Endothelial cell of umbilical vein (primary cell): ENCODE measurements around the gene CDC14B. TPM values are rescaled to one million over a fixed set of nuclear protein-coding genes. Genes with fewer than 3 reads are reported as not detected.

ENCODE experiments used
- BruUV-seq: library from RNA; stranded (reverse); fragments of 400-500 nt; replicated peaks from 2 replicates; lab custom pipeline; 2021; lab: Mats Ljungman, UMichigan
- CTCF ChIA-PET: fragments of 300-600, 350-600 bp; sonication (Branson Sonifier 250); formaldehyde crosslinking; loops from one replicate; lab custom pipeline; 2021; ENCODE audit warnings: antibody characterized with exemption, inconsistent platforms; lab: Charles Lee
- POLR2A ChIA-PET: fragments of 300-600, 350-600 bp; sonication (Branson Sonifier 250); formaldehyde crosslinking; loops from one replicate; lab custom pipeline; 2021; ENCODE audit warnings: antibody characterized with exemption, inconsistent platforms; lab: Charles Lee
- DNase-seq: peaks from one replicate; pipeline ENCODE4 v3.0.0-alpha.2; 2011; ENCODE audit warnings: low read depth, low spot score
- FAIRE-seq: peaks from 2 replicates; lab custom pipeline; 2011; peaks lifted over from hg19 to GRCh38; lab: Jason Lieb, UNC
- H2AFZ ChIP-seq: 2 replicates; pipeline ENCODE4 v1.6.0; 2012; ENCODE audit warnings: low read depth, low read length, control low read depth, inconsistent platforms
- H3K27ac ChIP-seq: 2 replicates; pipeline ENCODE4 v1.5.1; 2011; ENCODE audit warnings: low read depth, mild to moderate bottlenecking, control low read depth, low read length, moderate library complexity; ENCODE audit not compliant: insufficient read depth
- H3K27me3 ChIP-seq, 2 experiments: 2 replicates each; pipeline versions ENCODE4 v1.6.0 to v1.6.1; 2011; ENCODE audit warnings: low read length in 2 of 2, mixed read lengths in 1 of 2; ENCODE audit not compliant: control insufficient read depth in 2 of 2, insufficient read depth in 2 of 2
- H3K36me3 ChIP-seq, 2 experiments: 2 replicates in 1 of 2; 3 replicates in 1 of 2; pipeline ENCODE4 v1.5.1; 2011; ENCODE audit warnings: low read length in 2 of 2, mild to moderate bottlenecking in 1 of 2, moderate library complexity in 1 of 2; ENCODE audit not compliant: control insufficient read depth in 2 of 2, insufficient read depth in 2 of 2; ENCODE audit errors: extremely low read depth in 1 of 2
- H3K4me1 ChIP-seq: 3 replicates; pipeline ENCODE4 v1.5.1; 2011; ENCODE audit warnings: mild to moderate bottlenecking, low read length; ENCODE audit not compliant: control insufficient read depth, insufficient read depth; ENCODE audit errors: extremely low read depth
- H3K4me2 ChIP-seq: 2 replicates; pipeline ENCODE4 v1.6.1; 2011; ENCODE audit warnings: low read length, control low read depth, mixed read lengths; ENCODE audit not compliant: insufficient read depth
- H3K4me3 ChIP-seq, 3 experiments: fragments of 200-600 bp in 1 of 3; sonication (generic), shearing (Covaris generic) in 1 of 3; replicated peaks in 1 of 3; 2 replicates each; pipeline ENCODE4 v1.5.1; 2011 to 2016; ENCODE audit warnings: control low read depth in 3 of 3, low read length in 3 of 3, mild to moderate bottlenecking in 2 of 3, inconsistent platforms in 1 of 3, low read depth in 1 of 3, moderate library complexity in 1 of 3; ENCODE audit not compliant: insufficient read depth in 1 of 3
- H3K79me2 ChIP-seq: 2 replicates; pipeline ENCODE4 v1.6.0; 2012; ENCODE audit warnings: low read length, inconsistent platforms; ENCODE audit not compliant: control insufficient read depth, insufficient read depth
- H3K9ac ChIP-seq: replicated peaks from 2 replicates; pipeline ENCODE3; 2011; ENCODE audit warnings: low read length, control low read depth; ENCODE audit not compliant: insufficient read depth; ENCODE audit errors: extremely low read depth
- H3K9me1 ChIP-seq: replicated peaks from 3 replicates; pipeline ENCODE4 v1.6.0; 2011; ENCODE audit warnings: mild to moderate bottlenecking, low read length; ENCODE audit not compliant: control insufficient read depth, insufficient read depth; ENCODE audit errors: extremely low read depth
- H3K9me3 ChIP-seq: replicated peaks from 2 replicates; pipeline ENCODE4 v1.5.1; 2012; ENCODE audit warnings: low read length, inconsistent platforms; ENCODE audit not compliant: control insufficient read depth, insufficient read depth
- H4K20me1 ChIP-seq: replicated peaks from 2 replicates; pipeline ENCODE3; 2011; ENCODE audit warnings: mild to moderate bottlenecking, low read length; ENCODE audit not compliant: control insufficient read depth, insufficient read depth; ENCODE audit errors: extremely low read depth
- CTCF ChIP-seq, 2 donors: IDR thresholded peaks; 1 replicate in 1 of 2; 2 replicates in 1 of 2; pipeline ENCODE4 v1.5.1; 2011; ENCODE audit warnings: low read length in 2 of 2, mild to moderate bottlenecking in 2 of 2, moderate library complexity in 2 of 2, control low read depth in 1 of 2, inconsistent platforms in 1 of 2, low read depth in 1 of 2; ENCODE audit not compliant: insufficient read depth in 1 of 2; ENCODE audit errors: extremely low read depth in 1 of 2
- EZH2 ChIP-seq: IDR thresholded peaks from 2 replicates; pipeline ENCODE4 v1.6.1; 2012; ENCODE audit warnings: borderline replicate concordance, low read depth, mild to moderate bottlenecking, moderate library complexity, low read length, inconsistent platforms; ENCODE audit not compliant: severe bottlenecking
- FOS ChIP-seq: IDR thresholded peaks from 2 replicates; pipeline ENCODE4 v1.6.1; 2011; ENCODE audit warnings: mild to moderate bottlenecking, low read length, moderate library complexity, borderline replicate concordance; ENCODE audit not compliant: insufficient read depth
- GATA2 ChIP-seq: IDR thresholded peaks from 2 replicates; pipeline ENCODE4 v1.7.0; 2011; ENCODE audit warnings: low read depth, mild to moderate bottlenecking, moderate library complexity, mixed read lengths, low read length; ENCODE audit not compliant: insufficient read length, insufficient read depth
- JUN ChIP-seq: IDR thresholded peaks from 2 replicates; pipeline ENCODE4 v1.6.1; 2011; ENCODE audit warnings: borderline replicate concordance, low read depth; ENCODE audit not compliant: insufficient read length, insufficient read depth
- MYC ChIP-seq: IDR thresholded peaks from one replicate; pipeline ENCODE4 v1.6.1; 2011; ENCODE audit warnings: mild to moderate bottlenecking, low read depth, low read length
- POLR2A ChIP-seq: IDR thresholded peaks from 2 replicates; pipeline ENCODE4 v1.6.1; 2012; ENCODE audit warnings: low read depth, mild to moderate bottlenecking, control low read depth, low read length
- POLR2AphosphoS5 ChIP-seq: IDR thresholded peaks from 2 replicates; pipeline ENCODE4 v1.6.1; 2012; ENCODE audit warnings: low read depth, mild to moderate bottlenecking, control low read depth, low read length, moderate library complexity; ENCODE audit not compliant: insufficient read depth
- dilution Hi-C: fragments of 300-500 bp; cut with MboI; formaldehyde crosslinking; loops from one replicate; pipeline ENCODE4 v1.15.0; 2019; ENCODE audit warnings: low sequenced_read_pairs; ENCODE audit not compliant: extremely low pct_ligation_motif_present
- intact Hi-C: fragments of 100-400 bp; cut with micrococcal nuclease; formaldehyde crosslinking; loops from one replicate; pipeline ENCODE4 v1.10.0; 2022
- polyA plus RNA-seq, 4 experiments: library from polyadenylated mRNA; depleted of rRNA in 3 of 4; stranded (reverse) in 3 of 4; unstranded in 1 of 4; fragments of >200 nt; gene quantifications; 2 replicates each; pipeline versions ENCODE4 v1.2.1 to v1.2.3, GENCODE V29; 2011 to 2012; ENCODE audit warnings: missing spikeins in 1 of 4
- total RNA-seq: library from RNA; stranded (reverse); gene quantifications from 2 replicates; pipeline ENCODE4 v1.2.3, GENCODE V29; 2021
- TF ChIP-seq, protein P1 (sequence below): IDR thresholded peaks from 2 replicates; pipeline ENCODE4 v1.6.1; 2011; ENCODE audit not compliant: insufficient read depth, insufficient read length

Gene CDC14B
- total and polyA plus RNA-seq, 2 donors (not counting 3 experiments of a cell fraction or from before 2014, with no cell fraction given): 0.39 to 0.93 TPM

DNA sequence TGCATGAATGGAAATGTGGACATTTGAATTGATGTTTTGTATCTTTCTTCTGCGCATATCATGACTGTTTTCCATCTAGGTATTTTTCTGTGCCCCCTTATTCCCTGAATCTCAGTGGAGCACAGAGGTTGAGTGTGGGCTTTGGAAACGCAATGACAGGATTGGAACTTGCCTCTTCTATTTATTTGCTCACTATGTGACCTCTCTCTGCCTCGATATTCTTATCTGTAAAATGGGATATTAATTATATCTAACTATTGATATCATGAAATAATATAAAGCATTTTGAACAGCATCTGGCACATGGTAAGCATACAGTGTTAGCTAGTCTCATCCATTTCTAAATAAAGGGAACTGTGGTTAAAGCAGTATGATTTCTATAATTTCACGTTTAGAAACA is 143.6 kb downstream of the CDC14B start:
- POLR2A ChIA-PET: no interaction called here
- H3K4me3 ChIP-seq: no peak overlapping the region
- H3K9me1 ChIP-seq: no peaks in the 10 kb centered on the region
- FAIRE-seq (no peak), DNase-seq (no peak)
- no peak overlapping the region for H3K4me2 ChIP-seq
- H3K4me1 ChIP-seq: no peaks in the 10 kb centered on the region
- H3K36me3 ChIP-seq: peaks cover 2% of the 10 kb centered on the region in 2 experiments
- intact Hi-C loops: loop anchor here (1.0 kb wide), 1 partner anchor 14 kb away; no protein-coding TSS in a partner anchor
- BruUV-seq: no TSS peak
- H4K20me1 ChIP-seq: no peaks in the 10 kb centered on the region
- H3K27ac ChIP-seq: no peak overlapping the region
- TF ChIP-seq FOS (no peak), JUN (no peak), POLR2AphosphoS5 (no peak), CTCF (IDR thresholded peaks at IDR 0.05; ENCODE audit: extremely low read depth in 1 of 2, insufficient read depth in 1 of 2, low read depth in 1 of 2, low read length in 2 of 2) (no peak), EZH2 (no peak), GATA2 (no peak), MYC (no peak), POLR2A (no peak)
- TF ChIP-seq, protein P1, sequence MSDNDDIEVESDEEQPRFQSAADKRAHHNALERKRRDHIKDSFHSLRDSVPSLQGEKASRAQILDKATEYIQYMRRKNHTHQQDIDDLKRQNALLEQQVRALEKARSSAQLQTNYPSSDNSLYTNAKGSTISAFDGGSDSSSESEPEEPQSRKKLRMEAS: no peak
- no peaks in the 10 kb centered on the region for H3K79me2 ChIP-seq
- CTCF ChIA-PET: interaction anchor here (1.4 kb wide), 1 partner anchor 23 kb away, joined by 3 read pairs; no protein-coding TSS in a partner anchor
- dilution Hi-C loops: no loop called here
- H3K27me3 ChIP-seq: no peaks in the 10 kb centered on the region
- no peak overlapping the region for H3K9ac ChIP-seq
- H3K9me3 ChIP-seq: no peaks in the 10 kb centered on the region
- H2AFZ ChIP-seq: no peak overlapping the region
